DMS79 (cell line): Measurements from ENCODE around the gene COLEC12.

ENCODE experiments used
- DNase-seq: peaks from one replicate; lab custom pipeline; 2025; lab: John Stamatoyannopoulos, UW

Gene COLEC12

DNA sequence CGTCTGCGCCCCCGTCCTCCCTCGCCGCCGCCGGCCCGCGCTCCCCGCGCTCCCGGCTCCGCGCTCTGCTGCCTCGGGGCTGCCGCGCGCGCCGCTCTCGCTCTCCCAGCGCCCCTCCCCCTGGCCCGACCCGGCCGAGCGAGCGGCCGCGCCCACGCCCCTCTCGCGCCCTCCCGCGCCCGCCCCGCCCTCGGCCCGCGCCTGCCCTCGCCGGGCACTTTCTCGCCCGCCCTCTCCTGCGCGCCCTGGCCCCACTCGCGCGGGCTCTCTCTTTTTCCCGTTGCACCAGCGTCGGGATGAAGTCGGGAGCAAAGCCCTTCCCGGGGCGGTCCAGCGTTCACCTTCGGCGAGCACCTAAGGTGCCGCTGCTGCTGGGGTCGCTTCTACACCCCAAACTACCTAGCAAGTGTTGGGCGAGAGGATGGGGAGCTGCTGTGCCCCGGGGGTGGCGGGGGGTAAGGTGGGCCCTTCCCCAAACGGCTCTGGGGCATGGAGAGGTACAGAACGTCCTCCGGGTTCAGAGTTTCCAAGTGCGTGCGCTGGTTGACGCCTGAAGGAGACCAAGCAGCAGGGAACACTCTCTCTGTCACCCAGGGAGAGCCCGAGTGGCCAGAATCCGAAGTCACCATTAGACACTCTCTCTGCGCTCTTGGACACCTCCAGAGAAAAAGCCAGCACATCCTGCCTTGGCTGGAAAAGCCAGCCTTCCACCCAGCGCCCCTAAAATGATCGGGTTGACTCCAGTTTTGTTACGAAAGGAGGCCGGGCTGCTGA lies at the start of gene COLEC12:
Gene COLEC12 (minus strand): TSS at position 70 of the 774 bp plus-strand sequence. CDS start 187 bp downstream, outside the sequence.
- DNase-seq: no peak

DNA sequence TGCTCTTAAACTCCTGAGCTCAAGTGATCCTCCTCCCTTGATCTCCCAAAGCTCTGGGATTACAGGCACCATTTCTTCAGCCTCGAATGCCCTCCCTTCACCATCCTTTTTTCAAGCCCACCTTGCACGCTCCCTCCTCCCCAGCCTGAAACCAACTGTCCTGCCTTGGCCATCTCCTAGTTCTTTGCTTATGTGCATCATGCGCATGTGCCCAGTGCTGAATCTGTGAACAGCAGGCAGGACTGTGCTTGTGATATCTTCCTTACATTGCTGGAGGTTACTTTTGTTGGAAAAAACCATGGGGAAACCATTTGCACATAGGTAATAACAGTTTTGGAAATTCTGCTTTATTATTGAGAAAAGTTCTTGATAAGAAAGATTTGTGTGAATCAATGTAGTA lies 49.5 kb upstream of the COLEC12 start:
- no peak for DNase-seq

DNA sequence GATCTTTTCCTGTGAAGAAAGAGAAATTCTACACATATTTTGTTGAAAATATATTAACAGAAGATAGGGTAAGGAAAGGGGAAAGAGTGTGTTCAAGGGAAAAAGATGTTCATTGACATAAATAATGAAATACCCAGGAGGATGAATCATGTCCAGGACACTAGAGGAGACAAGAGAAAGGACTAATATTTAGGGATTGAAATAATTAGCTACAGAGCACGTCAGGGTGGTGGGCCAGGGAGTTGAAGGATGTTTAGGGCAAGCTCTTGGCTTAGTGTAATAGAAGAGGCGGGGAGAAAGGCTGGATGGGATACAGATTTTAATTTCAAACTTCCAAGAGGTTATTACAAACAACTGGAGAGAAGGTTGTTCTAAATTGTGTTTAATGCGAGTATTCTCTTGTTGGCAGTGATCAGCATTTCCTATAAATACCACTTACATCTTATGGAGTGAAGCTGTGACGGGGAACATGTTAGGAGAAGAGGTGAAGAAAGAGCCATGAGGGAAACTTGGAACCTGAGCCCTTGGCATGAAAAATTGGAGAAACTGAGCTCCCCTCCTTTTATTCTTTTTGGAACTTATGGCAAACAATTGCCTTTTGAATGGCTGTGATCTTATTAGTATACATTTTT lies 43.1 kb upstream of the COLEC12 start:
- DNase-seq: no peak

GRCh38 chr18:533995-534601 lies 33.6 kb upstream of the COLEC12 start:
- no peak for DNase-seq

DNA sequence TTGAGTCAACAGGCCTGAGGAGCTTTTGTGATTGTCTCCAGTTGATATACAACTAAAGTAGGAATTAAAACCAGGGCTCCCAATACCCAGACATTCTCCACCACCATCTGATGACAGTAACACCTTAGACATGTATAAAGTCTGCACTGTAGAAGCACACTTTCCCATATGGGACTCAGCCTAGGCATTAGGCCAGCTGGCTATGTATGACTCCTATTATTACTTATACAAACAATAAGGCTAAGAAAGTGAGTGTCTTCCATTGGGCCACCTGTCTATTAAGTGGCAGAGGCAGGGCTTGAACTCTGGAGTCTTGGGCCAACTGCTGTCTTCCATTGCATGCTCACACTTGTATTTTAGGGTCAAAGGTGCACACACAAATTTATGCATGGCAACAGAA lies 32.1 kb upstream of the COLEC12 start:
- DNase-seq: no peak

DNA sequence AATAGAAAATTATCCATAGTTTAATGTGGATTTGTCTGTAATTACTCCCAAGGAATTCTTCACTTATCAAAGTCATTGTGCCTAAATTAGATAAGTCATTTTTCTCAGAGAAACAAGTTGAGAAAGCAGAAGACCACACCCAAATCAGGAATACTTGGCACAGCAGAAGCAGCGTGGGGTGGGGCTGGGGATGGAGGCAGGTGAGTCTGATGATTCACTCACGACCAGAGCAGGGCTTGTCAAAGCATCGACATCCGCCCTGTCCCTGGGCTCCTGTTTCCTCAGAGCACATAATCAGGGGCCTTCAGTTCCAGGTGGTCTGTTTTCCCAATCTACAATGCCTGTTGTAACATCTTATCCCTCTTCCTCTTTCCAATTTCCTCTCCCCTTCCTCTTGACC lies 31.5 kb upstream of the COLEC12 start:
- no peak for DNase-seq

DNA sequence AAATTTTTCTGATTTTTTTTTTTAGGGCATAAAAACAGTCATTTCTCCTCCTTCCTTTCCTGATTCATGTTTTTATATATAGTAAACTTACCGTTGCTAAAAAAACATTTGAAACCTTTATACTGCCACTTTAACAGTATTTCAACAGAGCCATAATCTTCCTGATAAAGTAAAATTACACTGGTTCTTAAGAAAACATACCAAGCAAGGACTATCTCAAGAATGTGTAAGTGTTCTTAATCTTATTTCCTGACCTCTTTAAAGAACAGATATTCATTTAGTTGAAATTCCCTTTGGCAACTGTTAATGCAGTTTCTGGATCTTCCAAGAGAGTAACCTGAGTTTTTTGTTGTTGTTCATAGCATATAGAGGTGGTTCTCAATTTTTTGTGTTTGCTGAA lies 26.6 kb upstream of the COLEC12 start:
- DNase-seq: no peak

- no peak for DNase-seq
Measured at GRCh38 chr18:526681-527080, 26.2 kb upstream of the COLEC12 start.

- no peak for DNase-seq
Measured at GRCh38 chr18:525036-525797, 24.7 kb upstream of the COLEC12 start.

- DNase-seq: no peak
Measured at GRCh38 chr18:524466-524865, 24.0 kb upstream of the COLEC12 start.

- no peak for DNase-seq
Measured at GRCh38 chr18:523561-523960, 23.1 kb upstream of the COLEC12 start.

- no peak for DNase-seq
Measured at GRCh38 chr18:519019-519879, 18.7 kb upstream of the COLEC12 start.

DNA sequence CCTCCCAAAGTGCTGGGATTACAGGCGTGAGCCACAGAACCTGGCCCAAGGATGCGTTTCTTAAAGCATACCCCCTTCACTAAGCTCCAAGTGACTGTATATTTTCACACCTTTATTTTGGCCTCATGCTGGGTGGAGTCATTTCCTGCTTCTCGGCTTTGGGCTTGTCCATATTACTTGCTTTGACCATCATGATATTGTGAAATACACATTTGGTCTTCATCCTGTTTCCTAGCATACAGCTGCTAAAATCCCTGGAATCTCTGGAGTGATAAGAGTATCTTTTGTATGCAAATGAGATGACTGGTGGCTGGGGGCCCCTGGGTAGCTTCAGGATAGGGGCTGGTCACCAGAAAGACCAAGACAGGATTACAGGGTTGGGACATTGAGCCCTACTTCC lies 17.6 kb upstream of the COLEC12 start:
- DNase-seq: no peak

- DNase-seq: no peak
Measured at GRCh38 chr18:515838-516237, 15.3 kb upstream of the COLEC12 start.

- no peak for DNase-seq
Measured at GRCh38 chr18:515156-515815, 14.8 kb upstream of the COLEC12 start.

- no peak for DNase-seq
Measured at GRCh38 chr18:513826-514530, 13.5 kb upstream of the COLEC12 start.

- DNase-seq: no peak
Measured at GRCh38 chr18:512957-513356, 12.5 kb upstream of the COLEC12 start.

- DNase-seq: no peak
Measured at GRCh38 chr18:508835-509234, 8.3 kb upstream of the COLEC12 start.

DNA sequence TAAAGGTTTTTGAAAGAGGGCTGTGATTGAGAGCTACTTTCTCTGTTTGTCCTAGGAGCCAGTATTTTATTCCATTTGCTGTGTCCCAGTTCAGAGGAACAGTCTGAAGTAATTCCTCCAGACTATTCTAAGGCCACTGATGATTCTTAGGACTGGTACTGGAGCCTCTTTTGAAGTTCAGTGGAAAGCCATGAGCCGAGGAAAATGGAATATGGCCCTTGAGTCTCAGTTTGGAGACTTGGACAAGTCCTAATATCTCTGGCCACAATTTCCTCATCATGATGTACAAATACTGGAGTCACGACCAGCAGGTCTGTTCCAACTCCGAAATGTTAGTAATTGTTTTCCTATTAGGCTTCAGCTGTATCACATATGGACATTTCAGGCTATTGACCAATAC lies 7.1 kb upstream of the COLEC12 start:
- no peak for DNase-seq

GRCh38 chr18:506801-507200 lies 6.3 kb upstream of the COLEC12 start:
- no peak for DNase-seq
